ENCODE data around the gene CEP350. TPM values are rescaled to one million over a fixed set of nuclear protein-coding genes. Genes with fewer than 3 reads are reported as not detected.

Gene CEP350
- total RNA-seq, 2 donors from 2014 or later: 34.7 to 50.6 TPM

DNA sequence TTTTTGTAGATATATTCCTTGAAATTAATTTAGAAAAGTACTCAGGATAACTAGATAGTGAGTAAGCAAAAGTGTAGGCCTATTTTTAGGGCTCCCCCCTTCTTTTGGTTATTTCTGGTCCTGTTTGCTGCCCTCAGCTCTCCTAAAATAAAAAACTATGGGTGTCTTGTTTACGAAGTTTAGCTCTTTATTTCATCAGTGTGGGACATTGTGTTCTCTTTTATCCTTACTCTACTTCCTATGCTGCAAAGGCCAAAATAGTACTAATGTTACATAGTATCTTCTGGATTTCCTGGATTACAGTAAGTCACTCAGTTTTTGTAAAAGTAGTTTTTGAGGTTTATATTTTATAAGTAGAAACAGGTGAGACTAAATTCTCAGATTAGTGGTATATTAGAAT is 15.4 kb downstream of the CEP350 start:
- intact Hi-C loops (cut with DNase I): no loop called here
- no peak overlapping the region for H3K4me3 ChIP-seq
- no peak for DNase-seq
- H3K4me1 ChIP-seq: no peaks in the 10 kb centered on the region
- TF ChIP-seq, protein P1, sequence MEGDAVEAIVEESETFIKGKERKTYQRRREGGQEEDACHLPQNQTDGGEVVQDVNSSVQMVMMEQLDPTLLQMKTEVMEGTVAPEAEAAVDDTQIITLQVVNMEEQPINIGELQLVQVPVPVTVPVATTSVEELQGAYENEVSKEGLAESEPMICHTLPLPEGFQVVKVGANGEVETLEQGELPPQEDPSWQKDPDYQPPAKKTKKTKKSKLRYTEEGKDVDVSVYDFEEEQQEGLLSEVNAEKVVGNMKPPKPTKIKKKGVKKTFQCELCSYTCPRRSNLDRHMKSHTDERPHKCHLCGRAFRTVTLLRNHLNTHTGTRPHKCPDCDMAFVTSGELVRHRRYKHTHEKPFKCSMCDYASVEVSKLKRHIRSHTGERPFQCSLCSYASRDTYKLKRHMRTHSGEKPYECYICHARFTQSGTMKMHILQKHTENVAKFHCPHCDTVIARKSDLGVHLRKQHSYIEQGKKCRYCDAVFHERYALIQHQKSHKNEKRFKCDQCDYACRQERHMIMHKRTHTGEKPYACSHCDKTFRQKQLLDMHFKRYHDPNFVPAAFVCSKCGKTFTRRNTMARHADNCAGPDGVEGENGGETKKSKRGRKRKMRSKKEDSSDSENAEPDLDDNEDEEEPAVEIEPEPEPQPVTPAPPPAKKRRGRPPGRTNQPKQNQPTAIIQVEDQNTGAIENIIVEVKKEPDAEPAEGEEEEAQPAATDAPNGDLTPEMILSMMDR (IDR thresholded peaks at IDR 0.05): no peak
- no peak overlapping the region for H3K27ac ChIP-seq
- no peaks in the 10 kb centered on the region for H3K9me3 ChIP-seq
- H3K36me3 ChIP-seq: no peaks in the 10 kb centered on the region
- no peaks in the 10 kb centered on the region for H3K27me3 ChIP-seq
- H3K9ac ChIP-seq (ENCODE audit: low read depth in 2 of 2, low read length in 2 of 2): no peak overlapping the region

DNA sequence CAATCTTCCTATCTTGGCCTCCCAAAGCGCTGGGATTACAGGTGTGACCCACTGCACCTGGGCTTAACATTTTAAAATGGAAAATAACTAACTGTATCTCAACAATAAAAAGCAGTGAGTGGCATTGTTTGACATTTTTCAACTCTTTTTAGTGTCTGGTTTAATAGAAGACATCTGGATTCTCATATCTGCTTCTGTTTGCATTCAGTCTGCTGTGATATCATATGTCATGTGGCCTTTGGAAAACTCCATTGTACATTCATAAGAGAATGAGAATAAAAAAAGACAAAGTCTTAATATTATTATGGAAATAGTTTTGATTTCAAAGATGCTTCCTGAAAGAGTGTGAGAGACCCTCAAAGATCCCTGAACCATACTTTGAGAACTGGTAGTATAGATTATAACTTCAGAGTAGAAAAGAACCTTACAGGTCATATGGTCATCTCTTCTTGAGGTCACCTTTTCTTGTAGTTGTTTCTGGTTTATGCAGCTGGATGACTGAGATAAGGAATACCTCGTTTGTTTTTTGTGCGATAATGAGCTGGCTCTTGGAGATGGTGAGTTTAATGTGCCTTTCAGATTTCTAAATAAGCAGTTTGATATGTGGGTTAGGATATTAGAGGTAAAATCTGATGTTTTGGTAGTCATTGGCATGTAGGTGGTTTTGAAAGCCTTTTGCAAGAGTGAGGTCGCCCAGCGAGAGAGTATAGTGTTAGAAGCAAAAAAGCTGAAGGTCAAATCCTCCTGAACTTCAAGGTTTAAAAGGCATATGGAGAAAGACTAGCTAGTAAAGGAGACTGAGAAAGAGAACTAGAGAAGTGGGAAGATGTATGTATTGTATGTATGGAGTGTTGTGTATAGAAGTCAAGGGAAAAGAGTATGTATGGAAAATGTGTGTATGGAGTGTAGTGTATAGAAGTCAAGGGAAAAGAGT is 17.2 kb downstream of the CEP350 start:
- no peaks in the 10 kb centered on the region for H3K9me3 ChIP-seq
- intact Hi-C loops (cut with DNase I): no loop called here
- no peaks in the 10 kb centered on the region for H3K4me1 ChIP-seq
- DNase-seq: no peak
- TF ChIP-seq, protein P1 (IDR thresholded peaks at IDR 0.05): no peak
- H3K27ac ChIP-seq: no peak overlapping the region
- no peaks in the 10 kb centered on the region for H3K36me3 ChIP-seq
- no peak overlapping the region for H3K4me3 ChIP-seq
- no peaks in the 10 kb centered on the region for H3K27me3 ChIP-seq
- H3K9ac ChIP-seq (ENCODE audit: low read depth in 2 of 2, low read length in 2 of 2): no peak overlapping the region

DNA sequence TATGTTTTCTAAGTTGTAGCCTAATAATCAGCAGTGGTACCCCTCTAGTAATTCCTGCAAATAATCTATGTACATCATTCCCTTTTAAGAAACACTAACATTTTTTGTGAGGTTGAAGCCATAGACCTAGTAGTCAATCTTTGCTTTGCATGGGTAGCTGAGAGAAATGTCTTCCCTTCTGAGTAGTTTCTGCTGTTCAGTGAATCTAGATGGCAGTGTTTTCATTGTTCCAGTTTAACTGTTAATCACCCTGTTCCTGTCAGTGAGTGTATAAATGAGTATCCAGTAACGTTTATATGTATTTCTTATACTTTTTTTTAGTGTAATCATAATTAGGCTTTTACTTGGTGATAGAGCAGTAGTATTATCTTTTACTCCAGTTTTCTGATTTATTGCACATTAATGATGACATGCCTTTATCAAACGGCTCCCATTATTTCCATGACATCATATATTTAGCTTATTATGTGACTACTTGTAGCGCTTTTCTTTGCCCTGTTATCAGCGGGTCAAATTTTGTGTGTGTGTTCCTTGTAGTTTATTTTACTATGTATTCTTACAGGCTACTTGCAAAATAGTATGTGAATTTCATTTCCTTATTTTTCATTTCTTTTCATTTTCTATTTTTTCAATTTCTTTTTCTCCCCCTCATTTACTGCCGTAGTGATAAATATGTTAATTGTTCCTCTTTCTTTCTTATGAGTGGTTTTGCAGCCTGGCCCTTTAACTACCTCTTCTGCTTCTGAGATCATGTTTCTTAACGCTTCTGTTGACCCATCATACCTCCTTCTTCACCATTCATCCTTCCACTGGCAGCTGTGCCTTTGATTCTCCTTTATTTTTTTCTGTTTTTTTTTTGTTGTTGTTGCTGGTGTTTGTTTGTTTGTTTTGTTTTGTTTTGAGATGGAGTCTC is 18.8 kb downstream of the CEP350 start:
- DNase-seq: no peak
- Histone ChIP-seq H3K36me3 (no peaks in the 10 kb centered on the region), H3K4me1 (no peaks in the 10 kb centered on the region), H3K9ac (ENCODE audit: low read depth in 2 of 2, low read length in 2 of 2) (no peak overlapping the region), H3K9me3 (no peaks in the 10 kb centered on the region), H3K4me3 (no peak overlapping the region), H3K27ac (no peak overlapping the region), H3K27me3 (no peaks in the 10 kb centered on the region)
- TF ChIP-seq, protein P1 (IDR thresholded peaks at IDR 0.05): no peak
- intact Hi-C loops (cut with DNase I): no loop called here

DNA sequence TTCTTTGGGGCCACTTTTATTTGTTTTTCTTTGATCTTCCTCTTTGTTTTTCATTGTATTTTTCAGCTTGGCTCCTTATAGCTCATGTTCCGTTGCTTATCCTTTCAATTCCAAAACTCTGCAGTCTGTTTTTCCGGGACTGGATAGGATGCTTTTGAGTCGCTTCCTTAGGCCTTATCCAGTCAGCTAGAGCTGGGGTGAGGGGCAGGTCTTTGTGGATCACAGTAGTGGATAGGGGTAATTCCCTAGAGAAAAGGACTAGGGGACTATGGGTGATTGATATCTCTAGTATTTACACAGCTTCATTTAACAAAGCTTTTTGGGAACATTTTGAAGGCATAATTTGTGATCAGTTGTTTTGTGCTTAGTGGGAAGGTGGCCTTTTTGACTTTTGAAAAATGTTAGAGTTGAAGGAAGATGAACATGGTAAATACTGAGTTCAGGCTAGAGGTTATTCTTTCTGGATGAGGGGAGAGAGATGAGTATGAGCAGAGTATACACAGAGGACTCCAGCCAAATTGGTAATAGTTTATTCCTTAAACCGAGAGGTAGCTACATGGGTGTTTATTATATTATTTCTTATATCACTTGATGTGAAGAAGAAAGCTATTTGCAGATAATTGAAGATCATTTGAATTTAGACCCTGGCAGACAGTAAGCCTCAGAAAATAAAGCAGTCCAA is 22.5 kb downstream of the CEP350 start:
- Histone ChIP-seq H3K4me1 (no peaks in the 10 kb centered on the region), H3K4me3 (no peak overlapping the region), H3K27me3 (no peaks in the 10 kb centered on the region), H3K9me3 (no peaks in the 10 kb centered on the region), H3K36me3 (no peaks in the 10 kb centered on the region), H3K9ac (ENCODE audit: low read depth in 2 of 2, low read length in 2 of 2) (peak overlapping the region in 1 of 2 donors; percentile 36), H3K27ac (no peak overlapping the region)
- DNase-seq: no peak
- intact Hi-C loops (cut with DNase I): no loop called here
- TF ChIP-seq, protein P1 (IDR thresholded peaks at IDR 0.05): no peak
